Measurements from ENCODE around the gene CELSR1. TPM values are rescaled to one million over a fixed set of nuclear protein-coding genes. Genes with fewer than 3 reads are reported as not detected.

The CELSR1 gene
- total RNA-seq, 4 donors from 2014 or later, result 31.7 to 72.7 (median 54.1) TPM

- WGBS, 2 donors, result 51 to 57% methylated on average over 12 of the region's 12 CpGs
These were observed 71.6 kb downstream of the CELSR1 start for GRCh38 chr22:46465793-46466192.

GRCh38 chr22:46465345-46465720 is 72.1 kb downstream of the CELSR1 start:
- TF ChIP-seq POLR2A (IDR thresholded peaks at IDR 0.05) (no peak), CTCF (IDR thresholded peaks at IDR 0.05) (no peak)
- no peak overlapping the region for H3K4me3 ChIP-seq (ENCODE audit: low read depth, poor library complexity, severe bottlenecking)
- intact Hi-C loops (cut with DNase I; ENCODE audit: low total_unique reads), result no loop called here
- 74 to 95% methylated on average over 10 of the region's 11 CpGs for WGBS, 2 donors
- DNase-seq (ENCODE audit: low spot score in 2 of 2), result no peak

More at GRCh38 chr22:46465793-46466192, 71.6 kb downstream of the CELSR1 start:
- intact Hi-C loops (cut with DNase I; ENCODE audit: low total_unique reads), result no loop called here
- no peak overlapping the region for H3K4me3 ChIP-seq (ENCODE audit: low read depth, poor library complexity, severe bottlenecking)
- TF ChIP-seq CTCF (IDR thresholded peaks at IDR 0.05) (no peak), POLR2A (IDR thresholded peaks at IDR 0.05) (no peak)
- DNase-seq (ENCODE audit: low spot score in 2 of 2), result no peak

GRCh38 chr22:46464701-46465344 is 72.6 kb downstream of the CELSR1 start:
- DNase-seq (ENCODE audit: low spot score in 2 of 2), result no peak
- no peak overlapping the region for H3K4me3 ChIP-seq (ENCODE audit: low read depth, poor library complexity, severe bottlenecking)
- no peak for TF ChIP-seq POLR2A (IDR thresholded peaks at IDR 0.05)
- no peak for TF ChIP-seq CTCF (IDR thresholded peaks at IDR 0.05)
- 79 to 85% methylated on average over 16 to 18 of the region's 18 CpGs for WGBS, 2 donors
- intact Hi-C loops (cut with DNase I; ENCODE audit: low total_unique reads), result no loop called here

GRCh38 chr22:46464296-46464695 is 73.1 kb downstream of the CELSR1 start:
- WGBS, 2 donors, result 95 to 97% methylated on average over 8 of the region's 8 CpGs
- TF ChIP-seq CTCF (IDR thresholded peaks at IDR 0.05), result no peak
- TF ChIP-seq POLR2A (IDR thresholded peaks at IDR 0.05), result no peak
- intact Hi-C loops (cut with DNase I; ENCODE audit: low total_unique reads), result no loop called here
- no peak for DNase-seq (ENCODE audit: low spot score in 2 of 2)
- H3K4me3 ChIP-seq (ENCODE audit: low read depth, poor library complexity, severe bottlenecking), result no peak overlapping the region

GRCh38 chr22:46463435-46464227 is 73.8 kb downstream of the CELSR1 start:
- DNase-seq (ENCODE audit: low spot score in 2 of 2), result no peak
- no peak for TF ChIP-seq CTCF (IDR thresholded peaks at IDR 0.05)
- no peak for TF ChIP-seq POLR2A (IDR thresholded peaks at IDR 0.05)
- H3K4me3 ChIP-seq (ENCODE audit: low read depth, poor library complexity, severe bottlenecking), result no peak overlapping the region
- WGBS, 2 donors, result 92 to 95% methylated on average over 70 of the region's 70 CpGs
- intact Hi-C loops (cut with DNase I; ENCODE audit: low total_unique reads), result no loop called here

Measured in lower leg skin (tissue), 4 donors.